ENCODE measurements around the gene ARID3A.
"Not testable (repeated sequence)": the region's sequence is repeated elsewhere in the genome, so short reads cannot be mapped to it uniquely, and the experiment has no call there.

Gene ARID3A, protein sequence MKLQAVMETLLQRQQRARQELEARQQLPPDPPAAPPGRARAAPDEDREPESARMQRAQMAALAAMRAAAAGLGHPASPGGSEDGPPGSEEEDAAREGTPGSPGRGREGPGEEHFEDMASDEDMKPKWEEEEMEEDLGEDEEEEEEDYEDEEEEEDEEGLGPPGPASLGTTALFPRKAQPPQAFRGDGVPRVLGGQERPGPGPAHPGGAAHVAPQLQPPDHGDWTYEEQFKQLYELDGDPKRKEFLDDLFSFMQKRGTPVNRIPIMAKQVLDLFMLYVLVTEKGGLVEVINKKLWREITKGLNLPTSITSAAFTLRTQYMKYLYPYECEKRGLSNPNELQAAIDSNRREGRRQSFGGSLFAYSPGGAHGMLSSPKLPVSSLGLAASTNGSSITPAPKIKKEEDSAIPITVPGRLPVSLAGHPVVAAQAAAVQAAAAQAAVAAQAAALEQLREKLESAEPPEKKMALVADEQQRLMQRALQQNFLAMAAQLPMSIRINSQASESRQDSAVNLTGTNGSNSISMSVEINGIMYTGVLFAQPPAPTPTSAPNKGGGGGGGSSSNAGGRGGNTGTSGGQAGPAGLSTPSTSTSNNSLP

DNA sequence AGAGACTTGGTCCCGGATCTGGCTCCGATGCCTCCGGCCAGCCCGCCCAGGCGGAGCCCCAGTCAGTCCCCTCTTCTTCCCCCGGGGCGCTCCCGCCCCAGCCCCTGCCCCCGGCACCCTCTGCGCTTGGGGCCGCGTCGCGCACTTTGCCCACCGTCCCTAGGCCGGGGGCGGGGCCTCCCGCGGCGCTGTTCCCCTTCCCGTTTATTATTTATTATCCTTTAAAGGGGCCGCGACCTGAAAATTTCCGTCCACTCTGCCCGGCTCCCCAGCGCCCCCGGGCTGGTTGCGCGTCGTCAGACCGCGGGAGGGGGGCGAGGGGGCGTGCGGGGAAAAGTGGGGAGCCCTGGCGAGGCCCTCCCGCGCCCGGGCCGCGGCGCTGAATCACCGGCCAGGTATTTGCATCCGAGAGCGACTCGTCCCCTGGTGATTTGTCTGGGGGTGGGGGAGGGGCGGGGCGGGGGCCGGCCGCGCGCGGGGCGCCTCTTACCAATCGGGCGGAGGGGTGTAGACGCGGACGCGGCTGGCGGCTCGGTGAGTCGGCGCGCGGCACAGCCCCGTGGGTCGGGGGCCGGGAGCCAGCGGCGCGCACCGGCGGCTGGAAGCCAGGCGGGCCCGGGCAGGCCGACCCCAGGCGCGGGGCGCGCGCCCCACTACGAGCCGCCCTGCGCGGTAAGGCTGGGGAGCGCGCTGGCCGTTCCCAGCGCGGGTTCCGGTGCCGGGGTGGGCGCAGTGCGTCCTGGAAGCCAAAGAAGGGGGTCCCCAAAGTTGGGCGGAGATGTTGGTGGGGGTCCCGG, at the start of gene ARID3A:
ARID3A (plus strand) TSS at position 510 of the 797 bp plus-strand sequence. CDS start 3,494 bp downstream, outside the sequence.
- peak; percentile 78 for DNase-seq

DNA sequence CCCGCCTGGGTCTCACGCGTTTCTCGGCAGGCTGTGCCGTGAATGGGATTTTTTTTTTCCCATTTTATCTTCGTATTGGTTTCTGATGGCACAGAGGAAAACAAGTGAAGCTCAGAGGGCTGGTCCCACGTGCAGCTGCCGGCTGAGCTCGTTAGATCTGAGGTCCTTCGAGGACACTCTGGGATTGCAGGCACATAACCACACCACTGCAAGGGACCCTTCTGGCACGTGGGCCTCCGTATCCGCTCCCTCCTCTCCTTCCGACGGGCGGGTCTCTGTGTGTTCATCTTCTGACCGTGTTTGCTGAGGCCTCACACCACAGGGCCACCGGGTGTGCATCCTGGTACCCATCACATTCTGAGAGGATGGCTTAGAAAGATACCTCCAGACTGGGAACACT, 49.7 kb upstream of the ARID3A start:
- no peak for DNase-seq

DNA sequence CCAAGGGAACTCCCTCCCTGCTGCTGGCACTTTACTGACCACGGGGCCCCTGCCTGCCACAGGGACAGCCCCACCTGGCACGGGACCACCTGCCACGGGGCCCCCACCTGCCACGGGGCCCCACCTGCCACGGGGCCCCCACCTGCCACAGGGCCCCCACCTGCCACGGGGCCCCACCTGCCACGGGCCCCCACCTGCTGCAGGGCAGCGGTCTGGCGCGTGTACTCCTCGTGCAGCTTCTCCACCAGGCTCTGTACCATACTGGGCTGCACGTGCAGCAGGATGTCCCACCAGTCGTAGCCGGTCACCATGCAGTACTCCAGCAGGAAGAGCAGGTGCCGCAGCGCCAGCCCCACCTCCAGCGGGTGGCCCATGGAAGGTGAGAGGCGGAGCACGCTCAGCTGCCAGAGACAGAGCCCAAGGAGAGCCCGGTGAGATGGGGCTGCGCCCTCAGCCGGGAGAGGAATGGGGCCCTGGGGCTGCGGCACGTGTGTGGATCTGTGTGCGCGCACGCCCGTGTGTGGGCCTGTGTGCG, 49.0 kb upstream of the ARID3A start:
- no peak for DNase-seq

DNA sequence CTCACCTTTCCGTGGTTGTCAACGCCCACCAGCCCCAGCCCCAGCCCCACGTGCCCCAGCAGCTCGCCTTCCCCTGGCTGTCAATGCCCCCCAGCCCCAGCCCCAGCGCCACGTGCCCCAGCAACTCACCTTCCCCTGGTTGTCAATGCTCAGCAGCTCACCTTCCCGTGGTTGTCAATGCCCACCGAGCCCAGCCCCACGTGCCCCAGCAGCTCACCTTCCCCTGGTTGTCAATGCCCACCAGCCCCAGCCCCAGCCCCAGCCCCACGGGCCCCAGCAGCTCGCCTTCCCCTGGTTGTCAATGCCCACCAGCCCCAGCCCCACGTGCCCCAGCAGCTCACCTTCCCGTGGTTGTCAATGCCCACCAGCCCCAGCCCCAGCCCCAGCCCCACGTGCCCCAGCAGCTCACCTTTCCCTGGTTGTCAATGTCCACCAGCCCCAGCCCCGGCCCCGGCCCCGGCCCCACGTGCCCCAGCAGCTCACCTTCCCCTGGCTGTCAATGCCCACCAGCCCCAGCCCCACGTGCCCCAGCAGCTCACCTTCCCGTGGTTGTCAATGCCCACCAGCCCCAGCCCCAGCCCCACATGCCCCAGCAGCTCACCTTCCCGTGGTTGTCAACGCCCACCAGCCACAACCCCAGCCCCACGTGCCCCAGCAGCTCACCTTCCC, 47.7 kb upstream of the ARID3A start:
- not testable (repeated sequence) for DNase-seq

DNA sequence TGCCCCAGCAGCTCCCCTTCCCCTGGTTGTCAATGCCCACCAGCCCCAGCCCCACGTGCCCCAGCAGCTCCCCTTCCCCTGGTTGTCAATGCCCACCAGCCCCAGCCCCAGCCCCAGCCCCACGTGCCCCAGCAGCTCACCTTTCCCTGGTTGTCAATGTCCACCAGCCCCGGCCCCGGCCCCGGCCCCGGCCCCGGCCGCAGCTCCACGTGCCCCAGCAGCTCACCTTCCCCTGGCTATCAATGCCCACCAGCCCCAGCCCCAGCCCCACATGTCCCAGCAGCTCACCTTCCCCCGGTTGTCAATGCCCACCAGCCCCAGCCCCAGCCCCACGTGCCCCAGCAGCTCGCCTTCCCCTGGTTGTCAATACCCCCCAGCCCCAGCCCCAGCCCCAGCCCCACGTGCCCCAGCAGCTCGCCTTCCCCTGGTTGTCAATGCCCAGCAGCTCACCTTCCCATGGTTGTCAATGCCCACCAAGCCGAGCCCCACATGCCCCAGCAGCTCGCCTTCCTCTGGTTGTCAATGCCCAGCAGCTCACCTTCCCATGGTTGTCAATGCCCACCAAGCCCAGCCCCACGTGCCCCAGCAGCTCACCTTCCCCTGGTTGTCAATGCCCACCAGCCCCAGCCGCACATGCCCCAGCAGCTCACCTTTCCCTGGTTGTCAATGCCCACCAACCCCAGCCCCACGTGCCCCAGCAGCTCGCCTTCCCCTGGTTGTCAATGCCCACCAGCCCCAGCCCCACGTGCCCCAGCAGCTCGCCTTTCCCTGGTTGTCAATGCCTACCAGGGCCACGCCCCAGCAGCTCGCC, 46.9 kb upstream of the ARID3A start:
- not testable (repeated sequence) for DNase-seq

DNA sequence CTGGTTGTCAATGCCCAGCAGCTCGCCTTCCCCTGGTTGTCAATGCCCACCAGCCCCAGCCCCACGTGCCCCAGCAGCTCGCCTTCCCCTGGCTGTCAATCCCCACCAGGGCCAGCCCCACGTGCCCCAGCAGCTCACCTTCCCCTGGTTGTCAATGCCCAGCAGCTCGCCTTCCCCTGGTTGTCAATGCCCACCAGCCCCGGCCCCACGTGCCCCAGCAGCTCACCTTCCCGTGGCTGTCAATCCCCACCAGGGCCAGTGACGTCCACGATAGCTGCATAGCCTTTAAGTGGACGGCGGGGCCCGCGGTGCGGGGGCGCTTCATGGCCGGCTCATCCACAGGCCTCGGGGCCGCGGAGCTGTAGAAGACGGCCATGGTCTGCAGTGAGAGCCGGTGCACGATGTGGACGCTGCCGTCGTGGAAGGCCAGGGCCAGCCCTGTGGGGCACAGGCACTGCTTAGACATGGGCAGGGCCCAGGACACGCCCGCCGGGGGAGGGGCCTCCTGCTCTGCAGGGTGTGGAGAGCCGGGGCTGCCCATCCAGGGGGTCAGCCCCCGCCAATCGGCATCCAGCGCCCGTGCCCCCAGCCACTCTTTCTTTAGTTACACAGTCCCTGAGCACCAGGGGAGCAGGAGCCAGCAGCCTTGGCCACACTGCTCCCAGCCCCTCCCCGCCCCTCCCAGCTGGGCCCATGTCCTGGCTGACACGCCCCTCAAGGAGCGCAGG, 46.0 kb upstream of the ARID3A start:
- DNase-seq = no peak

DNA sequence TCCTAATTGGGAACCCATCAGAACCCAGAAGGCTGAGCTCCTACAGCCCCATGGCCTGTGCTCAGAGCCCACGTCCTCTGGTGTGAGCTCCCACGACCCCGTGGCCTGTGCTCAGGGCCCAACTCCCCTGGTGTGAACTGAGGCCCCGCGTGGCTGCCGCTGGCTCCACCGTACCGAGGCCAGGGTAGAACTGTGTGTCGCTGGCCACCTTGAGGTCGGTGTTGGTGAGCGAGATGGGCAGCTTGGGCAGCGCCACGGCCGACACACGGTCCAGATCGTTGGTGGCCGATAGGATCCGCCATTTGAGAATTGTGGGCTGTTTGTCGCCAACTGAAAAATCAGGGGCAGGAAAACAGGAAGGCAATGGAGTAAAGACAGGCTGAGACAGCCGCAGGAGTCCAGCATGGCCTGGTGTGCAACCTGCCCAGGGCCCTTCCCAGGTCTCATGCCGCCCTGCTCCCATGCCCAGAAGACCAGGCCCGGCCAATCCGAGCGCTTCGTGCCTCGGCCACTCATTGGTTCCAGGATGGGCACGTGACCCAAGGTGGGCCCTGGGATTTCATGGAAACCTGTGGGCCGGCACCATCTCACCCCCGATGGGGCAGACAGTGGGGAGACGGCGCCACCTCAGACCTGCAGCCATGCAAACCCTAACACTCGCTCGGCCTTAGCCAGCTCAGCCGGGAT, 44.3 kb upstream of the ARID3A start:
- DNase-seq = no peak

DNA sequence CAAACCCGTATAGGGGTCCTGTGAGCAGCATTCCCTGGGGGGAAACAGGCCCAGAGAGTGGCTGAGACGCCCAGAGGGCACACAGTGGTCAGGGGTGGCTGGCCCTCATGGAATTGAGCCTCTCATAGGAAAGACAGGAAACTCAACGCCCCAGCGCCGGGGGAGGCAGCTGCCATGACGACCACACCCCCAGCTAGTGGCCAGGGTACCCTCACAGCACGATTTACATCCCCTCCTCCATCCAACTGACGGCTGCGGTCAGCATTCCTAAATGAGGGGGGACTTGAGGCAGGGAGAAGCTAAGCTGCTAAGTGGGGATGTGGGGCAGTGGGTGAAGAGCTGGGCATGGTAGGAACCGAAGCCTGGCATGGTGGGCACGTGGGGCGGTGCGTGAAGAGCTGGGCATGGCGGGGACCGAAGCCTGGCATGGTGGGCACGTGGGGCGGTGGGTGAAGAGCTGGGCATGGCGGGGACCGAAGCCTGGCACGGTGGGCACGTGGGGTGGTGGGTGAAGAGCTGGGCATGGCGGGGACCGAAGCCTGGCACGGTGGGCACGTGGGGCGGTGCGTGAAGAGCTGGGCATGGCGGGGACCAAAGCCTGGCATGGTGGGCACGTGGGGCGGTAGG, 42.9 kb upstream of the ARID3A start:
- no peak for DNase-seq

DNA sequence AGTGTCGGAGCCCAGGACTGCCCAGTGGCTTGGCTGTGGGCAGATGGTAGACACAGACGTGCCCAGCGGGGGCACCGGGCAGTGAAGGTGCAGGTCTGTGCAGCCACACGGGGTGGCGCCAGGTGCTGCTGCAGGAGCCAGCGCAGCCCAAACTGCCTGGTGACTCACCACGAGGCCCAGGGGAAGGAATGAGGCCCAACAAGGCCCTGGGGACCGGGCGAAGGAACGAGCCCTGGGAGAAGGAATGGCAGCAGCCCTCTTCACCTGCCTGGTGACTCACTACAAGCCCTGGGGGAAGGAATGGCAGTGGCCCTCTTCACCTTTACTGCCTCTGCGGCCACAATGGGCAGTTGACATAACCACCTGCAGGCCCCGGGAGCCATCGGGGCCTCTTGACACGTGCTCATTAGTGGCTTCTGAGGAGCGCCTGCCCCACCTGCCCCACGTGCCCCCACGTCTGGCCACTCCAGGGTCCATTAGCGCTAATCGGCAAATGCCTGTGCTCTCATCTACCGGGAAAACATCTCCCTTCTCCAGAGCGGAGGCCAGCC, 42.1 kb upstream of the ARID3A start:
- no peak for DNase-seq

DNA sequence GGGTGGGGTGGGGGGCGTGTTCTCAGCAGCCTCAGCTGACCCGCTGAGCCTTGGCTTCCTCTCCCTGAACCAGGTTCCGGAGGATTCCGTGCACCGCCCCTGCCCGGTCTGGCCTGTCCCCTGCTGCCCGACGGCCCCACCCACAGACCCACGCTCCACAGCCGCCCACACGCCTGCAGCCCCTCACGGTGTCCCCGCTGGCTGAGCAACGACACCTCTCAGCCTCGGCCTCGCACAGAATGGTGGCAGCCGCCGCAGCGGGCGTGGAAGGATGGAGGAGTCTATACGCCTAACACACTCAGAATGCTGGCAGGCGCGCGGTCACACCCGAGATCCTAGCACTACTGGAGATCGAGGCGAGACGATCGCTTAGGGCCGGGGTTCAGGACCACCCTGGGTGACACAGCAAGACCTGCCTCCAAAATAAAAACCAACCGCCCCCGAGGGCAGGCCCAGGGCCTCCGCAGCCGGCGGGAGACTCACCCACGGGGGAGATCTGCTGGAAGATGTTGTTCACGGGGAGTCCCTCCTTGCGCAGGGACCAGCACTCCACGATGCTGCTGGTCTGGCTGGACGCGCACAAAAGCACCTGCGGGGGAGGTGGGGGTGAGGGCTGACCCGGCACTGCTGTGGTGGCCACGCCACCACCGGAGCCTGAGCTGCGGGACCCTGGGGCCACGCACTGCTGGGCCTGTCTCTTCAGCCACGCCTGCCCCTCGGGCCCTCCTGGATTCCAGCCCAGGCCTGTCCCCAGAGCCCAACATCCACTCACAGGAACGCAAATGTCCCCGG, 41.2 kb upstream of the ARID3A start:
- no peak for DNase-seq

DNA sequence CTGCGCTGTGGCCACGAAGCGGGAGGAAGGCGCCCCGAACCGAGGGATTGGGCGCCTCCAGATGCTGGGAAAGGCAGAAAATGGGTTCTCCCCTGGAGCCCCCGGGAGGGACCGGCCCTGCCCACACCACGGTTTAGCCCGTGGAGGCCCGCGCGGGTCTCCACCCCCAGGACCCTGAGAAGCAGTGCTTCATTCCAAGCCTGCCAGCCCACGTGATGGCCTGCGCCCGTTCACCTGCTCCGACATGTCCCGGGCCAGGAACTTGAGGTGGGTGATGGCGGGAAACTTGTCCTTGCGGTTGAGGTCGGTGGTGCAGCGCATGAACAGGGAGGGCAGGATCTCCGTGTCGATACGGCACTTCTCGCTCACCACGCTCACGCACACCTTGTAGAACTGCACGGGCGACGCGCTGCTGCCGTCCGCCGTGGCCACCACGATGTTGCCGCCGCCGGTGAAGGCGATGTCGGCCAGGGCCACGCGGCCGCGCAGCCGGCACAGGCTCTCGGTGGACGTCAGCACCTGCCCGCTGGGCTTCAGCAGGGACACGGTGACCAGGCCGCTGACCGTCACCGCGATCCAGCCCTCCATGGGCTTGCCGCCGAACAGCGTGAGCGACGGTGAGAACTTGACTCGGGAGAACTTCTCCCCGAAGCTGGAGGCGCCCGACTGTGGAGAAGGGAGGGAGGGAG, 40.2 kb upstream of the ARID3A start:
- DNase-seq = no peak

DNA sequence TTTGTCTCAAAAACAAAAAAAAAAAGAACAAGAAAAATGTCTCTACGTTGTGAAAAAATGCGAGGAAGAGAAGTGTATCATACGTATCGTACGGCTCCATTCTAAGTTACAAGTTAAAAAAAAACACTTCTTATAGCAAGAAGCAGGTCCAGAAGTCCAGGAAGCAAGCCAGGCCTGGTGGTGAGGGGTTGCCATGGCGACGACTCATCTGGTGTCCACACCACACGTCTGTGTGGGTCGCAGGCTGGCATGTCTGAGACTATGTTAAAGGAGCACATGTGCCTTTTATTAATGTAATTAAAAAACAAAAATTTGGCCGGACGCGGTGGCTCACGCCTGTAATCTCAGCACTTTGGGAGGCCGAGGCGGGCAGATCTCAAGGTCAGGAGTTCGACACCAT, 38.8 kb upstream of the ARID3A start:
- DNase-seq = no peak

DNA sequence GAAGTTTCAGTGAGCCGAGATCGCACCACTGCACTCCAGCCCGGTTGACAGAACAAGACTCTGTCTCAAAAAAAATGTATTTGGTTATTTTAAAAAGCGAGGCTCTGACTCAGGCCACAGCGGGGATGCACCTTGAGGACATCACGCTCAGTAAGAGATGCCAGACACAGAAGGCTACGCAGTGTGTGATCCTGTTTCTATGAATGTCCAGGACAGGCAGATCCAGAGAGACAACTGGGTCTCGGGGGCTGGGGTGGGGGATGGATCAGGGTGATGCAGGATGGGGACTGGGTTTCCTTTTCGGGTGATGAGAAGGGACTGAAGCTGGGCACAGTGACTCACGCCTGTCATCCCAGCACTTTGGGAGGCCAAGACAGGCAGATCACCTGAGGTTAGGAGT, 38.2 kb upstream of the ARID3A start:
- no peak for DNase-seq

DNA sequence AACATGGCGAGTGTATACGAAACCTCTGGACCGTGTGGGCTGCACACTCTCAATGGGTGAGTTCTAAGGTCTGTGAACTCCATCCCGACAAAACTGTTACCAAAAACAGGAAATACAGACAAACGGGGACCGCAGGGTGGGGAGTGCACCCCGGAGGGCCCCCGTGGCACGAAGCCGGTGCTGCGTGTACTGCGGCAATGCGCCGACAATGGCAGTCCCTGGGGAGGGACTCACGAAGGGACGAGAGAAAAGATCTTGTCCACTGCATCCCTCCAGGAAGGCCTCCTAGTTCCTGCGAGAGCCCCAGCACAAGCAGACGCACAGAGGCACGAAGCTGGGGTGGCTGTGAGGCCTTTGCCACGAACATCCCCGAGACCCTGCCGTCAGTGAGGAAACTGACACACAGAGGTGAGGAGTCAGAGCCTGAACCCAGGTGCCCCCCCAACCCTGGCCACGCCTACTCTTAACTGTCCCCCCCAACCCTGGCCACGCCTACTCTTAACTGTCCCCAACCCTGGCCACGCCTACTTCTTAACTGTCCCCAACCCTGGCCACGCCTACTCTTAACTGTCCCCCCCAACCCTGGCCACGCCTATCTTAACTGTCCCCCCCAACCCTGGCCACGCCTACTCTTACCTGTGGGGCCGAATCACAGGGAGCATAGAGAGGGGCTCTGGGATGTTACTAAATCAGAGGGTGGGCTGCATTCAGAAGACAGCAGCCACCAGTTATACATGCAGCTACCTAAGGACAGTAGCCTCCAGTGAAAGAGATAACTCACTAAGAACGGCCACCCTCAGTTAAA, 37.1 kb upstream of the ARID3A start:
- DNase-seq = peak; percentile 69

DNA sequence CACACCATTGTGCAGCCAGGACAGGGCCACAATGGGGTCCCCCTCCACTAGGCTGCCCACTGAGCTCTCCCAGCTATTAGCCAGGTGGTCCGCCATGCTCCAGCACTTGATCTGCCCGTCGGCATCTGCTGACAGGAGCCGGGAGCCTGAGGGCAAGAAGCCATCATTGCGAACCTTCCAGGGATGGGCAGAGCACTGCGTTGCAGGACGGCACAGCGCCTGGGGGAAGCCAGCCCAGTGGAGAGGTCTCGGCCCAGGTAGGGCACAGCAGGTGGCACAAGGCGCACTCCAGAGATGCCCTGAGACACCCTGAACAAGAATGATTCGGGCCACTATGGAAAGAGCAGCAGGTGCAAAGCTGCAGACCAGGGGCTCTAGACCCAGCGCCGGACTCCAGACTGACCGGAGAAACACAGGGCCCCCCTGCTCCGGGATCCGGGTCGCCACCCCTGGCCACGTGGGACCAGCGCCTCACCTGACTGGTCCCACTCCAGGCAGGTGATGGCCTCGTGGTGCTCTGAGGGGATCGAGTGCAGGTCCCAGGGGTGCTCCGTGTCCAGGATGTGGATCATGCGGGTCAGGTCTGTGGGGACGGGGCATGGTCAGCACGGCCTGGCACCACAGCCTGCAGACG, 36.1 kb upstream of the ARID3A start:
- no peak for DNase-seq

DNA sequence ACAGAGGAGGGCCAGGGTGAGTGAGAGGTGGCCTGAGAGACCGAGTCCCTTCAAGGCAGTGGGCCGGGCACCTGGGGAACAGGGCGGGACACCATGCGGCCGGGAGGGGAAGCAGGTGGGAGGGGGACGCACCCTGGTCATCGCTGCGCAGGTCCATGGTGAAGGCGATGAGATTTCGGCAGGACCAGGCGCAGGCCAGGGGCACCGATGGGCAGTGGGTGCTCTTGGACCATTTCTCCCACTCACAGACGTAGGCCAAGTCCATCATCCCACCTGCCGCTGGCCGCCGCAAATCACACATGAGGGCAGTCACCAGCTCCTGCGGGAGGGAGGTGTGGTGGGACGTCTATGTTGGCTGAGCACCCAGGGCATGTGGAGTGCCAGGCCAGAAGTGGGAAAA, 35.0 kb upstream of the ARID3A start:
- no peak for DNase-seq
